PC-9 (cell line): ENCODE data around the gene IQCH.

Experiments
- EZH2 ChIP-seq: fragments of 200-600 bp; sonication (generic); IDR thresholded peaks from 2 replicates; pipeline ENCODE4 v1.8.0; 2017; ENCODE audit warnings: antibody characterized with exemption, low read depth
- TF ChIP-seq, protein P1 (sequence below): fragments of 200-600 bp; sonication (generic); conservative IDR thresholded peaks from 2 replicates; pipeline ENCODE4 v1.6.1; 2017; ENCODE audit warnings: mixed run types, antibody characterized with exemption, mild to moderate bottlenecking, moderate library complexity

DNA sequence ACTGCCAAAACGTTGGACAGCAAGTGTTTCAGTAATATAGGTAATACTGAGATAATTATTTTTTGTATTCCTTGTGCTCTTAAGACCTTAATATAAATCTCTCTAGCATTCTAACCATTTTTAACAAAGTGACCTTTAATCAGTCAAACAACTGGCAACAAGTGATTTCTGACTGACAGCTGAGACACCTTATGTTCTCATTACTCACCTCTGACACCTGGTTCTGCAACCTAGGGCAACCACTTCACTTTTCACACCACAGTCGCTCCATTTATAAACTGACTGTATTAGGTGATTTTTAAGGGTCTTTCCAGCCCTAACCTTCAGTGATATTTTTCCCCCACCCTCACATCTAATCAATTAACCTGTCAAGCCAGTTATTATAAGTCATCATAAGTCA is 205.9 kb downstream of the IQCH start:
- TF ChIP-seq, protein P1, sequence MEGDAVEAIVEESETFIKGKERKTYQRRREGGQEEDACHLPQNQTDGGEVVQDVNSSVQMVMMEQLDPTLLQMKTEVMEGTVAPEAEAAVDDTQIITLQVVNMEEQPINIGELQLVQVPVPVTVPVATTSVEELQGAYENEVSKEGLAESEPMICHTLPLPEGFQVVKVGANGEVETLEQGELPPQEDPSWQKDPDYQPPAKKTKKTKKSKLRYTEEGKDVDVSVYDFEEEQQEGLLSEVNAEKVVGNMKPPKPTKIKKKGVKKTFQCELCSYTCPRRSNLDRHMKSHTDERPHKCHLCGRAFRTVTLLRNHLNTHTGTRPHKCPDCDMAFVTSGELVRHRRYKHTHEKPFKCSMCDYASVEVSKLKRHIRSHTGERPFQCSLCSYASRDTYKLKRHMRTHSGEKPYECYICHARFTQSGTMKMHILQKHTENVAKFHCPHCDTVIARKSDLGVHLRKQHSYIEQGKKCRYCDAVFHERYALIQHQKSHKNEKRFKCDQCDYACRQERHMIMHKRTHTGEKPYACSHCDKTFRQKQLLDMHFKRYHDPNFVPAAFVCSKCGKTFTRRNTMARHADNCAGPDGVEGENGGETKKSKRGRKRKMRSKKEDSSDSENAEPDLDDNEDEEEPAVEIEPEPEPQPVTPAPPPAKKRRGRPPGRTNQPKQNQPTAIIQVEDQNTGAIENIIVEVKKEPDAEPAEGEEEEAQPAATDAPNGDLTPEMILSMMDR, result no peak
- no peak for TF ChIP-seq EZH2
